Neural progenitor cell (in vitro differentiated cells): Measurements from ENCODE around the gene ATG13.
A peak's percentile ranks its signal among the peaks of the same experiment; 100 is the strongest.

Experiments used
- CTCF ChIP-seq: fragments of 200-600 bp; sonication (generic); IDR thresholded peaks from 2 replicates; pipeline ENCODE4 v1.5.1; 2017; ENCODE audit warnings: antibody characterized with exemption, mild to moderate bottlenecking
- EZH2 ChIP-seq: fragments of 200-600 bp; sonication (generic); IDR thresholded peaks from 2 replicates; pipeline ENCODE4 v1.6.1; 2017; ENCODE audit warnings: antibody characterized with exemption, mild to moderate bottlenecking, moderate library complexity

GRCh38 chr11:46700241-46701077 is 83.1 kb downstream of the ATG13 start, which contains the start of the genes ARHGAP1 and ZNF408:
- TF ChIP-seq CTCF (no peak), EZH2 (peak; percentile 64)
